ENCODE results near the gene ATP10B.
"Not testable (repeated sequence)": the region's sequence is repeated elsewhere in the genome, so short reads cannot be mapped to it uniquely, and the experiment has no call there.

ATP10B gene

GRCh38 chr5:160833806-160834205, 18.2 kb downstream of the ATP10B start:
- CTCF ChIA-PET, result no interaction called here
- H3K27ac ChIP-seq, result no peak overlapping the region

GRCh38 chr5:160831801-160832200, 20.2 kb downstream of the ATP10B start:
- TF ChIP-seq CTCF (conservative IDR thresholded peaks at IDR 0.05; ENCODE audit: low read depth), result no peak
- DNase-seq (ENCODE audit: low spot score), result no peak
- CTCF ChIA-PET, result no interaction called here
- POLR2A ChIA-PET (ENCODE audit: low non-redundant PET), result no interaction called here
- H3K27ac ChIP-seq, result no peak overlapping the region

More at GRCh38 chr5:160833806-160834205, 18.2 kb downstream of the ATP10B start:
- TF ChIP-seq CTCF (conservative IDR thresholded peaks at IDR 0.05; ENCODE audit: low read depth), result no peak
- no peak for DNase-seq (ENCODE audit: low spot score)
- POLR2A ChIA-PET (ENCODE audit: low non-redundant PET), result no interaction called here

- ChIA-PET CTCF (interaction anchor here (0.6 to 0.7 kb wide), 2 partner anchors 8 to 19 kb away, joined by 3 read pairs; no protein-coding TSS in a partner anchor), POLR2A (ENCODE audit: low non-redundant PET) (no interaction called here)
- no peak for DNase-seq (ENCODE audit: low spot score)
- no peak overlapping the region for H3K27ac ChIP-seq
- no peak for TF ChIP-seq CTCF (conservative IDR thresholded peaks at IDR 0.05; ENCODE audit: low read depth)
Measured at GRCh38 chr5:160824301-160825001, 27.6 kb downstream of the ATP10B start.

GRCh38 chr5:160812996-160813395, 39.0 kb downstream of the ATP10B start:
- CTCF ChIA-PET; POLR2A ChIA-PET (ENCODE audit: low non-redundant PET): not testable (repeated sequence)

GRCh38 chr5:160805376-160805775, 46.6 kb downstream of the ATP10B start:
- ChIA-PET POLR2A (ENCODE audit: low non-redundant PET) (no interaction called here), CTCF (interaction anchor here (0.6 to 1.2 kb wide), 2 partner anchors 42 to 176 kb away, joined by 3 read pairs; no protein-coding TSS in a partner anchor)
- DNase-seq (ENCODE audit: low spot score), result no peak
- no peak overlapping the region for H3K27ac ChIP-seq
- no peak for TF ChIP-seq CTCF (conservative IDR thresholded peaks at IDR 0.05; ENCODE audit: low read depth)

More at GRCh38 chr5:160812996-160813395, 39.0 kb downstream of the ATP10B start:
- H3K27ac ChIP-seq; DNase-seq (ENCODE audit: low spot score): not testable (repeated sequence)

- H3K27ac ChIP-seq, result no peak overlapping the region
- CTCF ChIA-PET, result interaction anchor here (0.7 kb wide), 1 partner anchor 326 kb away, joined by 3 read pairs; no protein-coding TSS in a partner anchor
- DNase-seq (ENCODE audit: low spot score), result no peak
- no peak; the same call in 1 of the 2 replicates for TF ChIP-seq CTCF (conservative IDR thresholded peaks at IDR 0.05; ENCODE audit: low read depth)
- POLR2A ChIA-PET (ENCODE audit: low non-redundant PET), result no interaction called here
Measured at GRCh38 chr5:160802592-160802991, 49.4 kb downstream of the ATP10B start.

All from RWPE1 (cell line).